Astrocyte (in vitro differentiated cells and primary cell): ENCODE data around the gene MAP6. TPM values are rescaled to one million over a fixed set of nuclear protein-coding genes. Genes with fewer than 3 reads are reported as not detected.
A peak's percentile ranks its signal among the peaks of the same experiment; 100 is the strongest.
"Not testable (repeated sequence)": the region's sequence is repeated elsewhere in the genome, so short reads cannot be mapped to it uniquely, and the experiment has no call there.

Experiments used
- DNase-seq: peaks from one replicate; pipeline ENCODE4 v3.0.0-alpha.2; 2010; ENCODE audit warnings: low read depth
- FAIRE-seq: peaks from 2 replicates; lab custom pipeline; 2011; peaks lifted over from hg19 to GRCh38; lab: Jason Lieb, UNC
- H2AFZ ChIP-seq: 2 replicates; pipeline ENCODE4 v1.6.0; 2012; ENCODE audit warnings: low read depth, low read length, inconsistent platforms
- H3K27ac ChIP-seq: 2 replicates; pipeline ENCODE4 v1.5.1; 2011; ENCODE audit warnings: low read depth, low read length, inconsistent platforms
- H3K27me3 ChIP-seq: 2 replicates; pipeline ENCODE4 v1.6.0; 2011; ENCODE audit warnings: low read length, inconsistent platforms; ENCODE audit not compliant: insufficient read depth
- H3K36me3 ChIP-seq: 2 replicates; pipeline ENCODE4 v1.5.1; 2011; ENCODE audit warnings: low read length, inconsistent platforms; ENCODE audit not compliant: insufficient read depth
- H3K4me1 ChIP-seq: 2 replicates; pipeline ENCODE4 v1.5.1; 2011; ENCODE audit warnings: low read length, inconsistent platforms; ENCODE audit not compliant: insufficient read depth
- H3K4me2 ChIP-seq: 2 replicates; pipeline ENCODE4 v1.6.0; 2012; ENCODE audit warnings: low read length, inconsistent platforms
- H3K4me3 ChIP-seq: 2 replicates; pipeline ENCODE4 v1.5.1; 2011; ENCODE audit warnings: low read depth, mild to moderate bottlenecking, low read length, inconsistent platforms; ENCODE audit not compliant: insufficient read depth
- H3K79me2 ChIP-seq: 2 replicates; pipeline ENCODE4 v1.6.0; 2012; ENCODE audit warnings: mild to moderate bottlenecking, low read length, inconsistent platforms; ENCODE audit not compliant: insufficient read depth
- H3K9ac ChIP-seq: 2 replicates; pipeline ENCODE4 v1.6.0; 2012; ENCODE audit warnings: mild to moderate bottlenecking, low read length, inconsistent platforms
- H3K9me3 ChIP-seq: 2 replicates; pipeline ENCODE4 v1.5.1; 2012; ENCODE audit warnings: low read depth, mild to moderate bottlenecking, low read length, inconsistent platforms; ENCODE audit not compliant: insufficient read depth
- H4K20me1 ChIP-seq: 2 replicates; pipeline ENCODE4 v1.6.0; 2012; ENCODE audit warnings: low read length, inconsistent platforms; ENCODE audit not compliant: insufficient read depth
- H3K27ac Mint-ChIP-seq: one replicate; pipeline ENCODE4 v1.8.0; 2021; ENCODE audit warnings: mild to moderate bottlenecking, mixed read lengths; ENCODE audit not compliant: unreplicated experiment
- H3K27me3 Mint-ChIP-seq: one replicate; pipeline ENCODE4 v1.8.0; 2021; ENCODE audit warnings: low read depth, mixed read lengths; ENCODE audit not compliant: unreplicated experiment
- H3K36me3 Mint-ChIP-seq: one replicate; pipeline ENCODE4 v1.8.0; 2021; ENCODE audit warnings: low read depth, mixed read lengths; ENCODE audit not compliant: unreplicated experiment
- H3K4me1 Mint-ChIP-seq: one replicate; pipeline ENCODE4 v1.8.0; 2021; ENCODE audit warnings: low read depth, mixed read lengths; ENCODE audit not compliant: unreplicated experiment
- H3K4me3 Mint-ChIP-seq: one replicate; pipeline ENCODE4 v1.8.0; 2021; ENCODE audit warnings: mild to moderate bottlenecking, moderate library complexity, mixed read lengths; ENCODE audit not compliant: unreplicated experiment
- H3K9me3 Mint-ChIP-seq: one replicate; pipeline ENCODE4 v1.8.0; 2021; ENCODE audit warnings: mild to moderate bottlenecking, mixed read lengths; ENCODE audit not compliant: unreplicated experiment
- EZH2 ChIP-seq: IDR thresholded peaks from 2 replicates; pipeline ENCODE4 v1.6.1; 2012; ENCODE audit warnings: mild to moderate bottlenecking, low read length, inconsistent platforms; ENCODE audit not compliant: insufficient read depth
- total RNA-seq: library from RNA; stranded (reverse); gene quantifications from 2 replicates; pipeline ENCODE4 v1.2.1, GENCODE V29; 2021
- TF ChIP-seq, protein P1 (sequence below): IDR thresholded peaks from 2 replicates; pipeline ENCODE4 v1.5.1; 2011; ENCODE audit warnings: low read depth, mild to moderate bottlenecking, inconsistent platforms, low read length, moderate library complexity; ENCODE audit not compliant: insufficient read depth

Gene MAP6
- total RNA-seq, 1 donor from 2014 or later, result 3.9 TPM

- H3K27ac Mint-ChIP-seq, result peak overlapping the region; percentile 66
- Histone ChIP-seq H3K9ac (no peak overlapping the region), H3K36me3 (no peaks in the 10 kb centered on the region), H3K4me1 (peaks cover 7% of the 10 kb centered on the region), H4K20me1 (no peaks in the 10 kb centered on the region), H3K27me3 (no peaks in the 10 kb centered on the region), H3K27ac (no peak overlapping the region), H3K79me2 (no peaks in the 10 kb centered on the region), H2AFZ (no peak overlapping the region), H3K4me3 (no peak overlapping the region), H3K4me2 (no peak overlapping the region), H3K9me3 (no peaks in the 10 kb centered on the region)
- no peak overlapping the region for H3K4me3 Mint-ChIP-seq
- peaks cover 20% of the 10 kb centered on the region for H3K27me3 Mint-ChIP-seq
- FAIRE-seq (no peak), DNase-seq (no peak)
- H3K4me1 Mint-ChIP-seq, result peaks cover 3% of the 10 kb centered on the region
- peaks cover 3% of the 10 kb centered on the region for H3K36me3 Mint-ChIP-seq
- H3K9me3 Mint-ChIP-seq, result no peaks in the 10 kb centered on the region
- TF ChIP-seq EZH2, result no peak
- TF ChIP-seq, protein P1, sequence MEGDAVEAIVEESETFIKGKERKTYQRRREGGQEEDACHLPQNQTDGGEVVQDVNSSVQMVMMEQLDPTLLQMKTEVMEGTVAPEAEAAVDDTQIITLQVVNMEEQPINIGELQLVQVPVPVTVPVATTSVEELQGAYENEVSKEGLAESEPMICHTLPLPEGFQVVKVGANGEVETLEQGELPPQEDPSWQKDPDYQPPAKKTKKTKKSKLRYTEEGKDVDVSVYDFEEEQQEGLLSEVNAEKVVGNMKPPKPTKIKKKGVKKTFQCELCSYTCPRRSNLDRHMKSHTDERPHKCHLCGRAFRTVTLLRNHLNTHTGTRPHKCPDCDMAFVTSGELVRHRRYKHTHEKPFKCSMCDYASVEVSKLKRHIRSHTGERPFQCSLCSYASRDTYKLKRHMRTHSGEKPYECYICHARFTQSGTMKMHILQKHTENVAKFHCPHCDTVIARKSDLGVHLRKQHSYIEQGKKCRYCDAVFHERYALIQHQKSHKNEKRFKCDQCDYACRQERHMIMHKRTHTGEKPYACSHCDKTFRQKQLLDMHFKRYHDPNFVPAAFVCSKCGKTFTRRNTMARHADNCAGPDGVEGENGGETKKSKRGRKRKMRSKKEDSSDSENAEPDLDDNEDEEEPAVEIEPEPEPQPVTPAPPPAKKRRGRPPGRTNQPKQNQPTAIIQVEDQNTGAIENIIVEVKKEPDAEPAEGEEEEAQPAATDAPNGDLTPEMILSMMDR, result no peak
Observed at GRCh38 chr11:75588051-75588481, 80.8 kb downstream of the MAP6 start.

DNA sequence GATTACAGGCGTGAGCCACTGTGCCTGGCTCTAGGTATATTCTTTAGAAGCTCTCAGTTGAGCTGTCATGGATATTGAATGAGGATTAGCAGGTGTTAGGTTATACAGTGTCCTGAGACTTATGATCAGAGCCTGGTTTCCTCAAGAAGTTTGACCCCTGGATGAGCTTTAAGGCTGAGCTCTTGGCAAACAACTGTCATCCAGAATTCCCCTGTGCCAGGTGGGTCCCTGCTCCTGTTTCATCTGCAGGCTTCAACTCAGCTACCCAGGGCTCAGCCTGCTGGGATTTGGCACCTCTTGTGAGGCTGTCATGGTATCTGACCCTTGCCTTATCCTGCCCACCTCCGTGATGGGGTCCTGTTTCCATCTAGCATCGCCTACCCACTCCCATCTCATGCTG lies 82.4 kb downstream of the MAP6 start:
- Histone ChIP-seq H4K20me1 (no peaks in the 10 kb centered on the region), H3K4me2 (no peak overlapping the region), H3K27me3 (no peaks in the 10 kb centered on the region), H3K4me1 (peaks cover 16% of the 10 kb centered on the region), H3K9ac (no peak overlapping the region), H3K79me2 (no peaks in the 10 kb centered on the region), H3K9me3 (no peaks in the 10 kb centered on the region), H3K27ac (no peak overlapping the region), H2AFZ (no peak overlapping the region), H3K4me3 (no peak overlapping the region), H3K36me3 (no peaks in the 10 kb centered on the region)
- H3K27ac Mint-ChIP-seq, result no peak overlapping the region
- H3K4me1 Mint-ChIP-seq, result peaks cover 9% of the 10 kb centered on the region
- TF ChIP-seq, protein P1, result no peak
- no peak for TF ChIP-seq EZH2
- FAIRE-seq (no peak), DNase-seq (no peak)
- peaks cover 9% of the 10 kb centered on the region for H3K27me3 Mint-ChIP-seq
- no peaks in the 10 kb centered on the region for H3K9me3 Mint-ChIP-seq
- H3K4me3 Mint-ChIP-seq, result no peak overlapping the region
- H3K36me3 Mint-ChIP-seq, result peaks cover 3% of the 10 kb centered on the region

DNA sequence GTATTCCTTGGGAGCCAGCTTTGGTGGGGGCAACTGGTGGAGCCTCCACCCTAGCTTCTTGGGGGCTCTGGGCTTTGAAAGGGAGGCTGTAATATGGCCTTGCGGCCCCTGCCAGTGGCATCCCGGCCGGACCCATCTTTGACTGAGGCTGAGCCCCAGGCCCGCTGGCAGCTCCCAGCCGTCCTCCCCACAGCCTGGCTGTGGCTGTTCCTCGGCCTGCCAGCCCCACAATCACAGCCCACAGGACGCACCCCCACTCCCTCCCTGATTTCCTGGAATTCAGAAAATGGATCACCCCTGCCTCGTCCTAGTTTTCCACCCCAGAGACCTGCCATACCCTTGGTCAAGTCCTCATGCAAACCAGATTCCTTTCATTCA lies 83.6 kb downstream of the MAP6 start:
- Histone ChIP-seq H3K4me3 (no peak overlapping the region), H3K9ac (no peak overlapping the region), H3K27ac (no peak overlapping the region), H4K20me1 (no peaks in the 10 kb centered on the region), H3K4me2 (no peak overlapping the region), H3K36me3 (no peaks in the 10 kb centered on the region), H3K4me1 (peaks cover 16% of the 10 kb centered on the region), H3K27me3 (no peaks in the 10 kb centered on the region), H3K79me2 (no peaks in the 10 kb centered on the region), H3K9me3 (no peaks in the 10 kb centered on the region), H2AFZ (no peak overlapping the region)
- peaks cover 3% of the 10 kb centered on the region for H3K36me3 Mint-ChIP-seq
- peaks cover 9% of the 10 kb centered on the region for H3K27me3 Mint-ChIP-seq
- no peaks in the 10 kb centered on the region for H3K9me3 Mint-ChIP-seq
- FAIRE-seq (no peak), DNase-seq (no peak)
- no peak overlapping the region for H3K27ac Mint-ChIP-seq
- TF ChIP-seq EZH2, result no peak
- TF ChIP-seq, protein P1, result no peak
- peak overlapping the region; percentile 24 for H3K4me3 Mint-ChIP-seq
- H3K4me1 Mint-ChIP-seq, result peaks cover 9% of the 10 kb centered on the region

GRCh38 chr11:75584659-75585292 lies 84.1 kb downstream of the MAP6 start:
- H3K36me3 Mint-ChIP-seq, H3K9ac ChIP-seq, H3K4me3 ChIP-seq, FAIRE-seq, H3K27me3 ChIP-seq, H4K20me1 ChIP-seq, H3K27ac ChIP-seq, DNase-seq, H3K9me3 ChIP-seq, H3K79me2 ChIP-seq, H3K27me3 Mint-ChIP-seq, H3K9me3 Mint-ChIP-seq, H3K4me1 Mint-ChIP-seq, H2AFZ ChIP-seq, H3K36me3 ChIP-seq: not testable (repeated sequence)
- Histone ChIP-seq H3K4me1 (peaks cover 16% of the 10 kb centered on the region), H3K4me2 (peak overlapping the region; percentile 93)
- peak overlapping the region; percentile 34 for H3K4me3 Mint-ChIP-seq
- peak overlapping the region; percentile 88 for H3K27ac Mint-ChIP-seq
